Measurements from ENCODE around the gene NOL7.

The NOL7 gene

GRCh38 chr6:13661647-13662046 is 46.5 kb downstream of the NOL7 start:
- no peak for TF ChIP-seq CTCF (conservative IDR thresholded peaks at IDR 0.05; ENCODE audit: low read depth, low read length)
- H3K4me3 ChIP-seq (ENCODE audit: low read length) = no peak overlapping the region
- DNase-seq (ENCODE audit: low read depth) = no peak

- no peak for DNase-seq (ENCODE audit: low read depth)
- no peak for TF ChIP-seq CTCF (conservative IDR thresholded peaks at IDR 0.05; ENCODE audit: low read depth, low read length)
- no peak overlapping the region for H3K4me3 ChIP-seq (ENCODE audit: low read length)
These were observed 47.7 kb downstream of the NOL7 start for GRCh38 chr6:13662651-13663334.

- H3K4me3 ChIP-seq (ENCODE audit: low read length) = no peak overlapping the region
- no peak for TF ChIP-seq CTCF (conservative IDR thresholded peaks at IDR 0.05; ENCODE audit: low read depth, low read length)
- no peak for DNase-seq (ENCODE audit: low read depth)
These were observed 48.9 kb downstream of the NOL7 start for GRCh38 chr6:13663986-13664385.

DNA sequence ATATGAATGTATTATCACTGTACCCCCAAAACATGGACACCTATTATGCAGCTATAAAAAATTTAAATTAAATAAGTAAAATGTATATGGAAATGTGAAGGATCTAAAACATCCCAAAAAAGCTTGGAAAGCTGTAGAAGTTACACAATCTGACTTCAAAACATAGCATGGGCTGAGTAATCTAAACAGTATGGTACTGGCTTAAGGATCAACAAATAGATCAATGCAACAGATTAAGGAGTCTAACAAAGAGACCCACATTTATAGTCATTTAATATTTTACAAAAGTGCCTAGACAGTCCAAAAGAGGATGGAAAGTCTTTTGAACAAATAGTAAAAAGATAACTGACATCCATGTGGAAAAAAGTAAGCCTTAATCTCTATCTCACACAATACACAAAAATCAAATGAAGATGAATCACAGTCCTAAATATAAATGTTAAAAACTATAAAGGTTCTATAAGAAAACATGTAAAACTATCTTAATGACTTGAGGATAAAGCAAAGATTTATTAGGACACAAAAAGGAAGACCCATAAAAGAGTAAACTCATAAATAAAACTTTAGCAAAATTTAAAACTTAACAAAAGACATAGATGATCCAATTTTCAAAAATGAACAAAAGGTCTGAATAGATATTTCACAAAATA is 49.7 kb downstream of the NOL7 start:
- no peak for DNase-seq (ENCODE audit: low read depth)
- no peak for TF ChIP-seq CTCF (conservative IDR thresholded peaks at IDR 0.05; ENCODE audit: low read depth, low read length)

DNA sequence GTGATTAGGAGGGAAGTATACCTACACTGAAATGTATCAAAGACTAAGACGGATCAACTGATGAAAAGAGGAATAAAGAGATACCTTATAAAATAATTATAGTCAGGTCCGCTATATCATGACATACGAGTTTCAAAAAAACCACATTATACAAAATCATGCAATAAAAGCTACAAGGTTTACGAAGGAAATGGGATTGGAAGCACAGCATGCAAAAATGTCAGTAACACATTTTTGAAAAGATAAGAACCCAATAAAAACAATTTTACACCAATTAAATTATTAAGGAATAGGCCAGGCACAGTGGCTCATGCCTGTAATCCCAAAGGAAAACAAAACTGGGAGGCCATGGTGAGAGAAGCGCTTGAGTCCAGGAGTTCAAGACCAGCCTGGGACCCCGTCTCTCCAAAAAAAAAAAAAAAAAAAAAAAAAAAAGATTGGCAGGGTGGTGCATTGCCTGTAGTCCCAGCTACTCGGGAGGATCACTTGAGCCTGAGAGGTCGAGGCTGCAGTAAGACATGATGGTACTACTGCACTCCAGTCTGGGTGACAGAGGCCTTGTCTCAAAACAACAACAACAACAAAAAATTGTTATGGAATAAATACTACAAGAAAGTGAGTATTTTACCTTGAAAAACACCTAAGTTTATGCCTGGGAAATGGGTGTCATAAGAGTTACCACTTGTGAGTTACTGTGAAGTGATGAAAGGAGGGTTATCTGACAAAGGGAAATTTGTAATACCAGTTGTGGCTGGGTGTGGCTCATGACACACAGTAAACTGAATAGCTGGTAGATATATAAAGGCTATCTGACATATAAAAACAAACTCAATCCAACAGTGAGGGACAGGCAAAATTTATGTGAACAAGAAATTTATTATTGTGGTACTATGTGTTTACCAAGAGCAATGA is 51.3 kb downstream of the NOL7 start:
- DNase-seq (ENCODE audit: low read depth) = no peak
- no peak overlapping the region for H3K4me3 ChIP-seq (ENCODE audit: low read length)
- no peak for TF ChIP-seq CTCF (conservative IDR thresholded peaks at IDR 0.05; ENCODE audit: low read depth, low read length)

More for the DNA sequence above, 49.7 kb downstream of the NOL7 start:
- no peak overlapping the region for H3K4me3 ChIP-seq (ENCODE audit: low read length)

- H3K4me3 ChIP-seq (ENCODE audit: low read length) = no peak overlapping the region
- no peak for TF ChIP-seq CTCF (conservative IDR thresholded peaks at IDR 0.05; ENCODE audit: low read depth, low read length)
- no peak for DNase-seq (ENCODE audit: low read depth)
These were observed 52.5 kb downstream of the NOL7 start for GRCh38 chr6:13667655-13668054.

Data from retinal pigment epithelial cell (primary cell).